IMR-90 (cell line): Measurements from ENCODE around the gene MOCS2. TPM values are rescaled to one million over a fixed set of nuclear protein-coding genes. Genes with fewer than 3 reads are reported as not detected.

Experiments
- ATAC-seq: fragments of 200-7000 bp; cut with Tn5 transposase; 2 replicates; pipeline ENCODE4 v1.9.1; 2020; ENCODE audit warnings: low read depth, mild to moderate bottlenecking, moderate library complexity
- BruUV-seq: library from RNA; stranded (reverse); fragments of 400-500 nt; replicated peaks from 2 replicates; lab custom pipeline; 2021; lab: Mats Ljungman, UMichigan
- CTCF ChIA-PET: fragments of 300-600 bp; formaldehyde crosslinking; extraction: SDS; loops from one replicate; lab custom pipeline; 2021; ENCODE audit warnings: antibody characterized with exemption; lab: Yijun Ruan, JAX
- POLR2A ChIA-PET: fragments of 300-600 bp; sonication (Branson Sonifier 250); formaldehyde crosslinking; loops from one replicate; lab custom pipeline; 2022; ENCODE audit warnings: antibody characterized with exemption; ENCODE audit not compliant: unreplicated experiment; lab: Charles Lee
- DNase-seq: peaks from one replicate; pipeline ENCODE4 v3.0.0; 2013
- H2AFZ ChIP-seq: replicated peaks from 2 replicates; pipeline ENCODE3; 2013; ENCODE audit warnings: low read length, mild to moderate bottlenecking; ENCODE audit not compliant: poor library complexity
- H2AK5ac ChIP-seq: 2 replicates; pipeline ENCODE4 v1.6.1; 2013; ENCODE audit warnings: low read depth, low read length, inconsistent platforms
- H2AK9ac ChIP-seq: replicated peaks from 2 replicates; pipeline ENCODE3; 2013; ENCODE audit warnings: mild to moderate bottlenecking, low read depth, low read length, moderate library complexity; ENCODE audit not compliant: poor library complexity
- H2BK120ac ChIP-seq: 2 replicates; pipeline ENCODE4 v1.6.1; 2013; ENCODE audit warnings: low read depth, low read length, inconsistent platforms
- H2BK15ac ChIP-seq: 3 replicates; pipeline ENCODE4 v1.6.1; 2013; ENCODE audit warnings: low read depth, low read length, inconsistent platforms
- H2BK20ac ChIP-seq: 2 replicates; pipeline ENCODE4 v1.6.1; 2013; ENCODE audit warnings: low read depth, mild to moderate bottlenecking, inconsistent platforms, low read length, moderate library complexity
- H2BK5ac ChIP-seq: 2 replicates; pipeline ENCODE4 v1.6.1; 2013; ENCODE audit warnings: mild to moderate bottlenecking, low read depth, low read length, inconsistent platforms; ENCODE audit not compliant: poor library complexity, severe bottlenecking
- H3K14ac ChIP-seq: replicated peaks from 2 replicates; pipeline ENCODE4 v1.6.1; 2013; ENCODE audit warnings: low read depth, low read length, inconsistent platforms
- H3K18ac ChIP-seq: 2 replicates; pipeline ENCODE4 v1.6.1; 2013; ENCODE audit warnings: low read depth, low read length, control low read depth
- H3K23ac ChIP-seq: 2 replicates; pipeline ENCODE4 v1.6.1; 2013; ENCODE audit warnings: low read depth, low read length, inconsistent platforms
- H3K27ac ChIP-seq: 2 replicates; pipeline ENCODE4 v1.5.1; 2013; ENCODE audit warnings: mild to moderate bottlenecking, control low read depth, low read length; ENCODE audit not compliant: insufficient read depth
- H3K27me3 ChIP-seq: 2 replicates; pipeline ENCODE4 v1.6.1; 2013; ENCODE audit warnings: low read length; ENCODE audit not compliant: control insufficient read depth, insufficient read depth
- H3K36me3 ChIP-seq: 2 replicates; pipeline ENCODE4 v1.6.1; 2013; ENCODE audit warnings: low read length, mixed read lengths; ENCODE audit not compliant: control insufficient read depth, insufficient read depth
- H3K4ac ChIP-seq: 2 replicates; pipeline ENCODE4 v1.6.1; 2013; ENCODE audit warnings: low read depth, low read length, inconsistent platforms
- H3K4me1 ChIP-seq: 2 replicates; pipeline ENCODE4 v1.6.1; 2013; ENCODE audit warnings: low read length, mixed read lengths; ENCODE audit not compliant: control insufficient read depth, insufficient read depth
- H3K4me2 ChIP-seq: 2 replicates; pipeline ENCODE4 v1.6.1; 2013; ENCODE audit warnings: low read depth, mild to moderate bottlenecking, control low read depth, low read length, moderate library complexity
- H3K4me3 ChIP-seq: 2 replicates; pipeline ENCODE4 v1.5.1; 2013; ENCODE audit warnings: low read depth, mild to moderate bottlenecking, control low read depth, low read length, moderate library complexity; ENCODE audit not compliant: insufficient read depth
- H3K56ac ChIP-seq: 2 replicates; pipeline ENCODE4 v1.6.1; 2013; ENCODE audit warnings: low read length, inconsistent platforms; ENCODE audit not compliant: insufficient read depth; ENCODE audit errors: extremely low read depth
- H3K79me1 ChIP-seq, 2 experiments: 2 replicates each; pipeline ENCODE4 v1.6.1; 2013; ENCODE audit warnings: low read length in 2 of 2, inconsistent platforms in 1 of 2, low read depth in 1 of 2
- H3K9ac ChIP-seq: 2 replicates; pipeline ENCODE4 v1.6.1; 2013; ENCODE audit warnings: low read depth, low read length, control low read depth
- H3K9me1 ChIP-seq: 2 replicates; pipeline ENCODE4 v1.6.1; 2013; ENCODE audit warnings: low read length, inconsistent platforms; ENCODE audit not compliant: insufficient read depth
- H3K9me3 ChIP-seq: 2 replicates; pipeline ENCODE4 v1.6.1; 2013; ENCODE audit warnings: low read length; ENCODE audit not compliant: control insufficient read depth, insufficient read depth
- H4K20me1 ChIP-seq: 2 replicates; pipeline ENCODE4 v1.6.1; 2013; ENCODE audit warnings: low read length, inconsistent platforms; ENCODE audit not compliant: insufficient read depth
- H4K5ac ChIP-seq: 2 replicates; pipeline ENCODE4 v1.6.1; 2013; ENCODE audit warnings: mild to moderate bottlenecking, low read depth, low read length, control low read depth
- H4K8ac ChIP-seq, 2 experiments: 2 replicates each; pipeline ENCODE4 v1.6.1; 2013; ENCODE audit warnings: low read depth in 2 of 2, low read length in 2 of 2, control low read depth in 1 of 2, inconsistent platforms in 1 of 2
- H4K91ac ChIP-seq: 2 replicates; pipeline ENCODE4 v1.6.1; 2013; ENCODE audit warnings: low read depth, low read length, inconsistent platforms; ENCODE audit not compliant: insufficient read depth
- BHLHE40 ChIP-seq: fragments of 150-350 bp; IDR thresholded peaks from 2 replicates; pipeline ENCODE4 v1.6.1; 2016; ENCODE audit warnings: mild to moderate bottlenecking, low read depth, low read length
- CEBPB ChIP-seq: IDR thresholded peaks from 2 replicates; pipeline ENCODE4 v1.6.1; 2012; ENCODE audit warnings: low read depth, low read length, improper control_type of control experiment
- CHD1 ChIP-seq: IDR thresholded peaks from 2 replicates; pipeline ENCODE4 v1.6.1; 2012; ENCODE audit warnings: low read depth, low read length, improper control_type of control experiment
- FOS ChIP-seq: fragments of 150-350 bp; IDR thresholded peaks from 2 replicates; pipeline ENCODE4 v1.6.1; 2016; ENCODE audit warnings: low read depth, low read length
- MAFK ChIP-seq: IDR thresholded peaks from 2 replicates; pipeline ENCODE4 v1.6.1; 2012; ENCODE audit warnings: low read depth, low read length, improper control_type of control experiment
- MAZ ChIP-seq: IDR thresholded peaks from 2 replicates; pipeline ENCODE4 v1.6.1; 2012; ENCODE audit warnings: low read depth, mild to moderate bottlenecking, low read length, improper control_type of control experiment, moderate library complexity, borderline replicate concordance
- MXI1 ChIP-seq: IDR thresholded peaks from 2 replicates; pipeline ENCODE4 v1.6.1; 2012; ENCODE audit warnings: low read depth, mild to moderate bottlenecking, low read length, moderate library complexity, borderline replicate concordance
- NFE2L2 ChIP-seq: fragments of 150-350 bp; IDR thresholded peaks from 2 replicates; pipeline ENCODE4 v1.6.1; 2016; ENCODE audit warnings: low read depth, mild to moderate bottlenecking, low read length
- POLR2A ChIP-seq: IDR thresholded peaks from 2 replicates; pipeline ENCODE4 v1.6.1; 2012; ENCODE audit warnings: mild to moderate bottlenecking, low read depth, low read length
- RAD21 ChIP-seq: IDR thresholded peaks from 2 replicates; pipeline ENCODE4 v1.6.1; 2012; ENCODE audit warnings: low read length, improper control_type of control experiment
- RCOR1 ChIP-seq: IDR thresholded peaks from 2 replicates; pipeline ENCODE4 v1.6.1; 2012; ENCODE audit warnings: mild to moderate bottlenecking, low read length, improper control_type of control experiment; ENCODE audit not compliant: insufficient replicate concordance
- RFX5 ChIP-seq: IDR thresholded peaks from 2 replicates; pipeline ENCODE4 v1.8.0; 2012; ENCODE audit warnings: low read depth, mild to moderate bottlenecking, low read length, moderate library complexity
- SMC3 ChIP-seq: fragments of 150-350 bp; IDR thresholded peaks from 2 replicates; pipeline ENCODE4 v1.6.1; 2016; ENCODE audit warnings: low read depth, mild to moderate bottlenecking, antibody characterized with exemption, low read length, moderate library complexity
- dilution Hi-C: fragments of 300-500 bp; cut with HindIII; formaldehyde crosslinking; loops from one replicate; pipeline ENCODE4 v1.14.3; 2018; ENCODE audit warnings: low sequenced_read_pairs; ENCODE audit not compliant: unreplicated experiment
- in situ Hi-C: fragments of 300-500 bp; cut with MboI; formaldehyde crosslinking; loops from 3 replicates; pipeline ENCODE4 v1.14.3; 2019; ENCODE audit warnings: low sequenced_read_pairs, inconsistent platforms, mixed read lengths
- intact Hi-C: fragments of 100-400 bp; cut with micrococcal nuclease; formaldehyde crosslinking; loops from 2 replicates; pipeline ENCODE4 v1.10.0; 2022
- polyA plus RNA-seq, 3 experiments: library from polyadenylated mRNA; depleted of rRNA; stranded (reverse); fragments of >200 nt; gene quantifications; 2 replicates each; pipeline ENCODE4 v1.2.3, GENCODE V29; 2012; ENCODE audit warnings: low replicate concordance in 1 of 3
- total RNA-seq: library from RNA; depleted of rRNA; stranded (reverse); fragments of >200 nt; gene quantifications from 2 replicates; pipeline ENCODE4 v1.2.3, GENCODE V29; 2012
- TF ChIP-seq, protein P1 (sequence below): fragments of 150-350 bp; IDR thresholded peaks from 2 replicates; pipeline ENCODE4 v1.6.1; 2016; ENCODE audit warnings: low read depth, mild to moderate bottlenecking, low read length, moderate library complexity, borderline replicate concordance
- TF ChIP-seq, protein P2 (sequence below): conservative IDR thresholded peaks from 2 replicates; pipeline ENCODE4 v1.5.1; 2012; ENCODE audit warnings: mild to moderate bottlenecking, low read depth, low read length, improper control_type of control experiment

MOCS2 gene
- total and polyA plus RNA-seq, 2 of the 4 experiments (the other 2 are of a cell fraction), result 36.4 to 40.0 TPM

DNA sequence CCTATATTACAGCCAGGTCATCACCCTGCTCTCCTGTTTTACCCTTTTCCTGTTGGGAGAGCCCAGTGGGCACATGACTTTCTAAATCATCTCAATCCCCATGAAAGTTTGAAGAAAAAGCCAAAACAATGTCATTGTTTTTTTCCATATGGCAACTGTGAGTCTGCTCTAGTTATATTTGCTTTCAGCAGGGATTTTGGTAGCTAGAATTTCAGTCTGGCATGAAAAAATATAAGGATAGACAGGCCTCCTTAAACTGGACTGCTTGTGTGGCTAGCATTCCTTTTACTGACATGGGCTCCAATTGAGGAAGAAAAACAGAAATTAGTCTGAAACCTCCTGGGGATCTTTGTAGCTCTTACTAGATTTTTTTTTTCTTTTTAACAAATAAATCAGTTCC lies 25.6 kb downstream of the MOCS2 start:
- Histone ChIP-seq H3K4me2 (no peak overlapping the region), H2BK15ac (no peak overlapping the region), H2AK9ac (no peak overlapping the region), H3K4me3 (no peak overlapping the region), H2AK5ac (no peak overlapping the region), H2BK5ac (no peak overlapping the region), H3K56ac (no peak overlapping the region), H3K14ac (no peak overlapping the region), H3K9ac (no peak overlapping the region), H3K79me1 (peaks cover 8% of the 10 kb centered on the region in 2 experiments; a peak in 2 of 4 replicates), H3K4ac (no peak overlapping the region), H3K27ac (no peak overlapping the region), H4K5ac (no peak overlapping the region), H3K27me3 (no peaks in the 10 kb centered on the region), H3K36me3 (peaks cover 46% of the 10 kb centered on the region), H3K9me3 (no peaks in the 10 kb centered on the region), H2BK120ac (no peak overlapping the region), H2BK20ac (no peak overlapping the region), H2AFZ (no peak overlapping the region), H4K91ac (no peak overlapping the region), H4K20me1 (no peaks in the 10 kb centered on the region), H3K9me1 (peaks cover 2% of the 10 kb centered on the region; the same call in 1 of the 2 replicates), H3K18ac (no peak overlapping the region), H3K23ac (no peak overlapping the region), H4K8ac (no peak overlapping the region), H3K4me1 (0 out of 2 replicates have a peak, but pooled peaks cover 2% of the 10 kb centered on the region)
- no TSS peak for BruUV-seq
- POLR2A ChIA-PET, result no interaction called here
- DNase-seq, result no peak
- ATAC-seq, result no peak
- in situ Hi-C loops, result no loop called here
- dilution Hi-C loops, result no loop called here
- TF ChIP-seq BHLHE40 (no peak), MXI1 (no peak), RFX5 (no peak), NFE2L2 (no peak), CEBPB (no peak), MAFK (no peak), CHD1 (no peak), RCOR1 (no peak), MAZ (no peak), RAD21 (no peak), SMC3 (no peak), FOS (no peak), POLR2A (no peak)
- TF ChIP-seq, protein P1, sequence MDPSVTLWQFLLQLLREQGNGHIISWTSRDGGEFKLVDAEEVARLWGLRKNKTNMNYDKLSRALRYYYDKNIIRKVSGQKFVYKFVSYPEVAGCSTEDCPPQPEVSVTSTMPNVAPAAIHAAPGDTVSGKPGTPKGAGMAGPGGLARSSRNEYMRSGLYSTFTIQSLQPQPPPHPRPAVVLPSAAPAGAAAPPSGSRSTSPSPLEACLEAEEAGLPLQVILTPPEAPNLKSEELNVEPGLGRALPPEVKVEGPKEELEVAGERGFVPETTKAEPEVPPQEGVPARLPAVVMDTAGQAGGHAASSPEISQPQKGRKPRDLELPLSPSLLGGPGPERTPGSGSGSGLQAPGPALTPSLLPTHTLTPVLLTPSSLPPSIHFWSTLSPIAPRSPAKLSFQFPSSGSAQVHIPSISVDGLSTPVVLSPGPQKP, result no peak
- TF ChIP-seq, protein P2, sequence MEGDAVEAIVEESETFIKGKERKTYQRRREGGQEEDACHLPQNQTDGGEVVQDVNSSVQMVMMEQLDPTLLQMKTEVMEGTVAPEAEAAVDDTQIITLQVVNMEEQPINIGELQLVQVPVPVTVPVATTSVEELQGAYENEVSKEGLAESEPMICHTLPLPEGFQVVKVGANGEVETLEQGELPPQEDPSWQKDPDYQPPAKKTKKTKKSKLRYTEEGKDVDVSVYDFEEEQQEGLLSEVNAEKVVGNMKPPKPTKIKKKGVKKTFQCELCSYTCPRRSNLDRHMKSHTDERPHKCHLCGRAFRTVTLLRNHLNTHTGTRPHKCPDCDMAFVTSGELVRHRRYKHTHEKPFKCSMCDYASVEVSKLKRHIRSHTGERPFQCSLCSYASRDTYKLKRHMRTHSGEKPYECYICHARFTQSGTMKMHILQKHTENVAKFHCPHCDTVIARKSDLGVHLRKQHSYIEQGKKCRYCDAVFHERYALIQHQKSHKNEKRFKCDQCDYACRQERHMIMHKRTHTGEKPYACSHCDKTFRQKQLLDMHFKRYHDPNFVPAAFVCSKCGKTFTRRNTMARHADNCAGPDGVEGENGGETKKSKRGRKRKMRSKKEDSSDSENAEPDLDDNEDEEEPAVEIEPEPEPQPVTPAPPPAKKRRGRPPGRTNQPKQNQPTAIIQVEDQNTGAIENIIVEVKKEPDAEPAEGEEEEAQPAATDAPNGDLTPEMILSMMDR, result no peak
- CTCF ChIA-PET, result interaction anchor here (1.2 kb wide), 1 partner anchor 135 kb away, joined by 4 read pairs; no protein-coding TSS in a partner anchor
- intact Hi-C loops, result no loop called here
